IMR-90 (cell line): ENCODE measurements around the gene SPNS2. TPM values are rescaled to one million over a fixed set of nuclear protein-coding genes. Genes with fewer than 3 reads are reported as not detected.

Experiments used
- ATAC-seq: fragments of 200-7000 bp; cut with Tn5 transposase; 2 replicates; pipeline ENCODE4 v1.9.1; 2020; ENCODE audit warnings: low read depth, mild to moderate bottlenecking, moderate library complexity
- BruUV-seq: library from RNA; stranded (reverse); fragments of 400-500 nt; replicated peaks from 2 replicates; lab custom pipeline; 2021; lab: Mats Ljungman, UMichigan
- CTCF ChIA-PET: fragments of 300-600 bp; formaldehyde crosslinking; extraction: SDS; loops from one replicate; lab custom pipeline; 2021; ENCODE audit warnings: antibody characterized with exemption; lab: Yijun Ruan, JAX
- POLR2A ChIA-PET: fragments of 300-600 bp; sonication (Branson Sonifier 250); formaldehyde crosslinking; loops from one replicate; lab custom pipeline; 2022; ENCODE audit warnings: antibody characterized with exemption; ENCODE audit not compliant: unreplicated experiment; lab: Charles Lee
- DNase-seq: peaks from one replicate; pipeline ENCODE4 v3.0.0; 2013
- H2AFZ ChIP-seq: replicated peaks from 2 replicates; pipeline ENCODE3; 2013; ENCODE audit warnings: low read length, mild to moderate bottlenecking; ENCODE audit not compliant: poor library complexity
- H2AK5ac ChIP-seq: 2 replicates; pipeline ENCODE4 v1.6.1; 2013; ENCODE audit warnings: low read depth, low read length, inconsistent platforms
- H2AK9ac ChIP-seq: replicated peaks from 2 replicates; pipeline ENCODE3; 2013; ENCODE audit warnings: mild to moderate bottlenecking, low read depth, low read length, moderate library complexity; ENCODE audit not compliant: poor library complexity
- H2BK120ac ChIP-seq: 2 replicates; pipeline ENCODE4 v1.6.1; 2013; ENCODE audit warnings: low read depth, low read length, inconsistent platforms
- H2BK15ac ChIP-seq: 3 replicates; pipeline ENCODE4 v1.6.1; 2013; ENCODE audit warnings: low read depth, low read length, inconsistent platforms
- H2BK20ac ChIP-seq: 2 replicates; pipeline ENCODE4 v1.6.1; 2013; ENCODE audit warnings: low read depth, mild to moderate bottlenecking, inconsistent platforms, low read length, moderate library complexity
- H2BK5ac ChIP-seq: 2 replicates; pipeline ENCODE4 v1.6.1; 2013; ENCODE audit warnings: mild to moderate bottlenecking, low read depth, low read length, inconsistent platforms; ENCODE audit not compliant: poor library complexity, severe bottlenecking
- H3K14ac ChIP-seq: replicated peaks from 2 replicates; pipeline ENCODE4 v1.6.1; 2013; ENCODE audit warnings: low read depth, low read length, inconsistent platforms
- H3K18ac ChIP-seq: 2 replicates; pipeline ENCODE4 v1.6.1; 2013; ENCODE audit warnings: low read depth, low read length, control low read depth
- H3K23ac ChIP-seq: 2 replicates; pipeline ENCODE4 v1.6.1; 2013; ENCODE audit warnings: low read depth, low read length, inconsistent platforms
- H3K27ac ChIP-seq: 2 replicates; pipeline ENCODE4 v1.5.1; 2013; ENCODE audit warnings: mild to moderate bottlenecking, control low read depth, low read length; ENCODE audit not compliant: insufficient read depth
- H3K27me3 ChIP-seq: 2 replicates; pipeline ENCODE4 v1.6.1; 2013; ENCODE audit warnings: low read length; ENCODE audit not compliant: control insufficient read depth, insufficient read depth
- H3K36me3 ChIP-seq: 2 replicates; pipeline ENCODE4 v1.6.1; 2013; ENCODE audit warnings: low read length, mixed read lengths; ENCODE audit not compliant: control insufficient read depth, insufficient read depth
- H3K4ac ChIP-seq: 2 replicates; pipeline ENCODE4 v1.6.1; 2013; ENCODE audit warnings: low read depth, low read length, inconsistent platforms
- H3K4me1 ChIP-seq: 2 replicates; pipeline ENCODE4 v1.6.1; 2013; ENCODE audit warnings: low read length, mixed read lengths; ENCODE audit not compliant: control insufficient read depth, insufficient read depth
- H3K4me2 ChIP-seq: 2 replicates; pipeline ENCODE4 v1.6.1; 2013; ENCODE audit warnings: low read depth, mild to moderate bottlenecking, control low read depth, low read length, moderate library complexity
- H3K4me3 ChIP-seq: 2 replicates; pipeline ENCODE4 v1.5.1; 2013; ENCODE audit warnings: low read depth, mild to moderate bottlenecking, control low read depth, low read length, moderate library complexity; ENCODE audit not compliant: insufficient read depth
- H3K56ac ChIP-seq: 2 replicates; pipeline ENCODE4 v1.6.1; 2013; ENCODE audit warnings: low read length, inconsistent platforms; ENCODE audit not compliant: insufficient read depth; ENCODE audit errors: extremely low read depth
- H3K79me1 ChIP-seq, 2 experiments: 2 replicates each; pipeline ENCODE4 v1.6.1; 2013; ENCODE audit warnings: low read length in 2 of 2, inconsistent platforms in 1 of 2, low read depth in 1 of 2
- H3K9ac ChIP-seq: 2 replicates; pipeline ENCODE4 v1.6.1; 2013; ENCODE audit warnings: low read depth, low read length, control low read depth
- H3K9me1 ChIP-seq: 2 replicates; pipeline ENCODE4 v1.6.1; 2013; ENCODE audit warnings: low read length, inconsistent platforms; ENCODE audit not compliant: insufficient read depth
- H3K9me3 ChIP-seq: 2 replicates; pipeline ENCODE4 v1.6.1; 2013; ENCODE audit warnings: low read length; ENCODE audit not compliant: control insufficient read depth, insufficient read depth
- H4K20me1 ChIP-seq: 2 replicates; pipeline ENCODE4 v1.6.1; 2013; ENCODE audit warnings: low read length, inconsistent platforms; ENCODE audit not compliant: insufficient read depth
- H4K5ac ChIP-seq: 2 replicates; pipeline ENCODE4 v1.6.1; 2013; ENCODE audit warnings: mild to moderate bottlenecking, low read depth, low read length, control low read depth
- H4K8ac ChIP-seq, 2 experiments: 2 replicates each; pipeline ENCODE4 v1.6.1; 2013; ENCODE audit warnings: low read depth in 2 of 2, low read length in 2 of 2, control low read depth in 1 of 2, inconsistent platforms in 1 of 2
- H4K91ac ChIP-seq: 2 replicates; pipeline ENCODE4 v1.6.1; 2013; ENCODE audit warnings: low read depth, low read length, inconsistent platforms; ENCODE audit not compliant: insufficient read depth
- RAD21 ChIP-seq: IDR thresholded peaks from 2 replicates; pipeline ENCODE4 v1.6.1; 2012; ENCODE audit warnings: low read length, improper control_type of control experiment
- WGBS, 2 experiments: methylation state at CpG; one replicate each; pipeline versions ENCODE4 v1.1.5 to v1.1.7; 2013; ENCODE audit warnings: missing lambda C conversion rate in 2 of 2; ENCODE audit not compliant: insufficient read length in 1 of 2; ENCODE audit errors: extremely low coverage in 2 of 2; 5-methylcytosine and 5-hydroxymethylcytosine counted together
- dilution Hi-C: fragments of 300-500 bp; cut with HindIII; formaldehyde crosslinking; loops from one replicate; pipeline ENCODE4 v1.14.3; 2018; ENCODE audit warnings: low sequenced_read_pairs; ENCODE audit not compliant: unreplicated experiment
- in situ Hi-C: fragments of 300-500 bp; cut with MboI; formaldehyde crosslinking; loops from 3 replicates; pipeline ENCODE4 v1.14.3; 2019; ENCODE audit warnings: low sequenced_read_pairs, inconsistent platforms, mixed read lengths
- intact Hi-C: fragments of 100-400 bp; cut with micrococcal nuclease; formaldehyde crosslinking; loops from 2 replicates; pipeline ENCODE4 v1.10.0; 2022
- polyA plus RNA-seq, 3 experiments: library from polyadenylated mRNA; depleted of rRNA; stranded (reverse); fragments of >200 nt; gene quantifications; 2 replicates each; pipeline ENCODE4 v1.2.3, GENCODE V29; 2012; ENCODE audit warnings: low replicate concordance in 1 of 3
- total RNA-seq: library from RNA; depleted of rRNA; stranded (reverse); fragments of >200 nt; gene quantifications from 2 replicates; pipeline ENCODE4 v1.2.3, GENCODE V29; 2012

The SPNS2 gene
- total and polyA plus RNA-seq, 2 of the 4 experiments (the other 2 are of a cell fraction): under 0.01 TPM; not detected in 1

DNA sequence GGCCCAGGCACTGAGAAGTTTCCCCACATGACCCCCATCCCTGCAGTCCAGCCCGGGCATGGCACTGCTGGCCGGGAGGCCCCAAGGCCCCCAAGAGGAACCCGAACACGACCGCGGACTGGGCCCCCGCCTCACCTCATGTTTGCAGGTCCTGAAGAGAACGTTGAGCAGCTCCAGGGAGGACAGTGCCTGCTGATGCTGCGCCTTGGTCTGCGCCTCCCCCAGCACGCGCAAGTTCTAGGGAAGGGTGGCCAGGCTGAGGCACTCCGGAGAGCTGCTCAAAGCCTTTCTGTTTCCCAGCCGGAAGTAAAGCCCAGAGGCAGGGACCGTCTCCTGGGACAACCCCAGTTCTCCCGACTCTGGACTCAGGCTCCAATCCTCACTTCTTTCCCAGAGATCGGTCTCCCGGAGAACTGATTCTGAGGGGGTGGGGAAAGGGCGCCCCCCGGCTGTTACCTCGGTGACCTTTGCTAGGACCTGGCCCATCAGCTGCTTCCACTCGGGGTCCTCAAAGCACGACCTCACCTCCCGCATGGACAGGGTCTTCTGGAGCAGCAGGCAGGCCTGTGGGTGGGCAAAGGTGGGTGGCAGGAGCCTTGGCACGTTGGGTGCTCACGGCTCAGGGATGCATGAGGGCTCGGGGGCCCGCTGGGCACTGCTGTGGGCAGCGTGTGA lies 42.8 kb downstream of the SPNS2 start:
- no peaks in the 10 kb centered on the region for H3K27me3 ChIP-seq
- in situ Hi-C loops: no loop called here
- no peak overlapping the region for H3K4ac ChIP-seq
- H3K56ac ChIP-seq: no peak overlapping the region
- no peak overlapping the region for H3K9ac ChIP-seq
- peaks cover 15% of the 10 kb centered on the region for H4K20me1 ChIP-seq
- no peak overlapping the region for H3K14ac ChIP-seq
- intact Hi-C loops: no loop called here
- no peak overlapping the region for H4K8ac ChIP-seq
- no peak overlapping the region for H4K91ac ChIP-seq
- POLR2A ChIA-PET: no interaction called here
- no peak overlapping the region for H2AK5ac ChIP-seq
- H3K9me1 ChIP-seq: no peaks in the 10 kb centered on the region
- CTCF ChIA-PET: interaction anchor here (1.0 kb wide), 1 partner anchor 25 kb away, joined by 3 read pairs; no protein-coding TSS in a partner anchor
- H3K27ac ChIP-seq: no peak overlapping the region
- no peak overlapping the region for H3K18ac ChIP-seq
- no peak overlapping the region for H2AK9ac ChIP-seq
- 99% methylated on average over 14 of the region's 29 CpGs; no CpG with 5 or more reads in 1 of the 2 experiments for WGBS, 2 experiments
- ATAC-seq (no peak), DNase-seq (no peak)
- H3K23ac ChIP-seq: no peak overlapping the region
- BruUV-seq: no TSS peak
- no peak overlapping the region for H3K4me3 ChIP-seq
- dilution Hi-C loops: no loop called here
- no peak overlapping the region for H3K4me2 ChIP-seq
- H3K9me3 ChIP-seq: no peaks in the 10 kb centered on the region
- no peak overlapping the region for H4K5ac ChIP-seq
- H2AFZ ChIP-seq: no peak overlapping the region
- H2BK20ac ChIP-seq: no peak overlapping the region
- H2BK15ac ChIP-seq: no peak overlapping the region
- no peak overlapping the region for H2BK5ac ChIP-seq
- no peaks in the 10 kb centered on the region; a peak in 1 of 4 replicates for H3K79me1 ChIP-seq
- peaks cover 65% of the 10 kb centered on the region for H3K36me3 ChIP-seq
- H3K4me1 ChIP-seq: no peaks in the 10 kb centered on the region
- no peak overlapping the region for H2BK120ac ChIP-seq
- TF ChIP-seq RAD21: no peak
